GM19099 (cell line): ENCODE data around the gene SAA4.

Experiments used
- POLR2A ChIP-seq: IDR thresholded peaks from 3 replicates; pipeline ENCODE4 v1.6.1; 2011; ENCODE audit warnings: low read depth; ENCODE audit not compliant: insufficient read length; ENCODE audit errors: extremely low read depth

SAA4 gene

DNA sequence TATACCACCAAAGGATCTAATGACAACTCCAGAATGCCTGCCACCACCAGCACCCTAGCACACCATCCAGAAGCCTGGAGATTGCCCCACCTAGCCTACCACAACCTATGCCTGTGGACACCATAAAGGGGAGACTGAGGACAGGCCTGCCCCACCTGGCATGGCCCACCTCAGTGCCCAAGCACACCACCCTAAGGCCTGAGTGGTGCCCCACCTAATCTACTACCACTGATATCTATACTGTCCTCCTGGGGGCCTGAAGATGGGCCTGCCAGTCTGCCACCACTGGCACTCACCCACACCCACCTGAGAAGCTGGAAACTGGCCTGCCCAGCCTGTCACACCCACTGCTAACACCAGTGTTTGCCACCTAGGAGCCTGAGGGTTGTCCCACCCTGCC lies 31.8 kb downstream of the SAA4 start:
- TF ChIP-seq POLR2A = no peak

DNA sequence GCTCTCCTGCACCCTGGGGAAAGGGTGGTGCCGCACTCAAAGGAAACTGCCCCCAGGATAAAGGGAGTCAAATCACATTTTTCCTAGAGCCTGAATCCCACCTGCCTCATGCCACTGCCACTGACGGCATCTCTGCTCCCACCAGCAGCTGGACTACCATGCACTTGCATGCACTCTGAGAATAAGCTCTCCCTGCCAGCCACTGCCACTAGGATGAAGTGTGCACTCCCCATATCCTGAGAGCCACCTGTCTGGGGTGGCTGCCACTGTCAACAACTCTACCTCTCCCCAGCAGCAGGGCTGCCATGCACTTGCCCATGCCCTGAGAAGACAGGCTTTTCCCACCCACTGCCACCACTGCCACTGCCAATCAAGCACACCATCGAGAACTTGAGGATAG lies 32.4 kb downstream of the SAA4 start:
- TF ChIP-seq POLR2A = no peak

- no peak for TF ChIP-seq POLR2A
Measured at GRCh38 chr11:18203723-18204122, 32.9 kb downstream of the SAA4 start.

GRCh38 chr11:18196532-18196931 lies 40.1 kb downstream of the SAA4 start:
- TF ChIP-seq POLR2A = no peak

DNA sequence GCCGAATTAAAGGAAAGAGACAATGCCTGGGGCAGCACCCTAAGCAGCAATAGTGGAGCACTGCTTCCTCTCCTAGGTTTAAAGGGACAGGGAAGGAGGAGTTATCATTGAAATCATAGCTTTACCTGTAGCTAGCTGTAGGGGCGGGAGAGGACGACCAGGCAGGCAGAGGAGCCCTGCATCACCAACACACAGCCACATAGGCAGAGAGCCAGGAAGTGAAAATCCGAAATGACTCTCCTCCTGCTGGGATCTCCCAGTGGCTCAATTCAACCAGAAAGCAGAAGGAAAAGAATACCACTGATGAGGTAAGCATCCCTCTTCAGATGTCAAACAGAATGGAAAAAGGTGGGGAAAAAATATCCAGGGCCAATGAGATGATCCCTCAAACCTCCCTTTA lies 43.6 kb downstream of the SAA4 start:
- TF ChIP-seq POLR2A = no peak

- TF ChIP-seq POLR2A = no peak
Measured at GRCh38 chr11:18191376-18191775, 45.2 kb downstream of the SAA4 start.

DNA sequence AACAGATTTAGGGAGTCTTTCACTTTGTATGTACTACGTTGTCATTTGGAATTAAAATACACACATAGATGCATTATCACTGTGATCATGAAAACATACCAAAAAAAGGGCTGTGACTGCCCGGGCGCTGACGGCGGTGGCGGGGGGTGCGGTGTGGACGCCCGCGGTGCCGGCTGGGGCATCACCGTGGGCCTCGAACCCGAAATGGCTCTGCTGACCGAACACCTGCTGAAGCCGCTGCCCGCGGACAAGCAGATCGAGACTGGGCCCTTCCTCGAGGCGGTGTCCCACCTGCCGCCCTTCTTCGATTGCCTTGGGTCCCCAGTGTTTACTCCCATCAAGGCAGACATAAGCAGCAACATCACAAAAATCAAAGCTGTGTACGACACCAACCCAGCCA lies 47.8 kb downstream of the SAA4 start:
- no peak for TF ChIP-seq POLR2A
